Trophoblast cell (in vitro differentiated cells and primary cell): ENCODE measurements around the gene MSH5.

ENCODE experiments used
- DNase-seq, 2 donors: peaks; one replicate each; pipeline ENCODE4 v3.0.0-alpha.2; 2016
- H2AFZ ChIP-seq: 2 replicates; pipeline ENCODE4 v1.6.1; 2013; ENCODE audit warnings: low read length, moderate library complexity, mild to moderate bottlenecking; ENCODE audit not compliant: insufficient read depth, poor library complexity
- H2AK5ac ChIP-seq: 2 replicates; pipeline ENCODE4 v1.6.1; 2013; ENCODE audit warnings: mild to moderate bottlenecking, low read length
- H2BK120ac ChIP-seq: 2 replicates; pipeline ENCODE4 v1.6.1; 2013; ENCODE audit warnings: low read length, mild to moderate bottlenecking, moderate library complexity; ENCODE audit not compliant: insufficient read depth, poor library complexity
- H2BK12ac ChIP-seq: 2 replicates; pipeline ENCODE4 v1.6.1; 2013; ENCODE audit warnings: mild to moderate bottlenecking, low read length, moderate library complexity
- H2BK5ac ChIP-seq: 2 replicates; pipeline ENCODE4 v1.6.1; 2013; ENCODE audit warnings: low read length, low read depth, moderate library complexity, mild to moderate bottlenecking; ENCODE audit not compliant: poor library complexity
- H3K14ac ChIP-seq: 2 replicates; pipeline ENCODE4 v1.6.1; 2013; ENCODE audit warnings: mild to moderate bottlenecking, low read length
- H3K18ac ChIP-seq: 2 replicates; pipeline ENCODE4 v1.6.1; 2013; ENCODE audit warnings: mild to moderate bottlenecking, low read length
- H3K23ac ChIP-seq: 2 replicates; pipeline ENCODE4 v1.6.1; 2013; ENCODE audit warnings: low read length
- H3K27ac ChIP-seq: 2 replicates; pipeline ENCODE4 v1.5.1; 2013; ENCODE audit warnings: low read depth, mild to moderate bottlenecking, inconsistent platforms, low read length, moderate library complexity
- H3K27me3 ChIP-seq: 2 replicates; pipeline ENCODE4 v1.6.1; 2013; ENCODE audit warnings: inconsistent platforms, mild to moderate bottlenecking, low read length, moderate library complexity; ENCODE audit not compliant: insufficient read depth
- H3K36me3 ChIP-seq, 2 experiments: 1 replicate in 1 of 2; 2 replicates in 1 of 2; pipeline ENCODE4 v1.6.1; 2013; ENCODE audit warnings: low read length in 2 of 2, mild to moderate bottlenecking in 2 of 2, moderate library complexity in 1 of 2; ENCODE audit not compliant: insufficient read depth in 2 of 2, control insufficient read depth in 1 of 2
- H3K4ac ChIP-seq: 2 replicates; pipeline ENCODE4 v1.6.1; 2013; ENCODE audit warnings: low read depth, mild to moderate bottlenecking, low read length, moderate library complexity
- H3K4me1 ChIP-seq, 2 experiments: 1 replicate in 1 of 2; 2 replicates in 1 of 2; pipeline ENCODE4 v1.6.1; 2013; ENCODE audit warnings: low read length in 2 of 2, mild to moderate bottlenecking in 2 of 2, moderate library complexity in 1 of 2; ENCODE audit not compliant: insufficient read depth in 2 of 2, control insufficient read depth in 1 of 2
- H3K4me2 ChIP-seq: 2 replicates; pipeline ENCODE4 v1.6.1; 2013; ENCODE audit warnings: inconsistent platforms, mild to moderate bottlenecking, low read length, moderate library complexity
- H3K4me3 ChIP-seq: 2 replicates; pipeline ENCODE4 v1.5.1; 2013; ENCODE audit warnings: mild to moderate bottlenecking, low read depth, low read length, inconsistent platforms
- H3K79me1 ChIP-seq: one replicate; pipeline ENCODE4 v1.6.1; 2013; ENCODE audit warnings: low read length
- H3K79me2 ChIP-seq: 2 replicates; pipeline ENCODE4 v1.6.1; 2013; ENCODE audit warnings: low read length, mild to moderate bottlenecking; ENCODE audit not compliant: control insufficient read depth, insufficient read depth, poor library complexity
- H3K9ac ChIP-seq: 2 replicates; pipeline ENCODE4 v1.6.1; 2013; ENCODE audit warnings: mild to moderate bottlenecking, low read length
- H3K9me3 ChIP-seq: 2 replicates; pipeline ENCODE4 v1.6.1; 2013; ENCODE audit warnings: low read depth, mild to moderate bottlenecking, control low read depth, inconsistent platforms, low read length; ENCODE audit not compliant: insufficient read depth
- H4K12ac ChIP-seq: 2 replicates; pipeline ENCODE4 v1.6.1; 2013; ENCODE audit warnings: low read depth, mild to moderate bottlenecking, low read length, moderate library complexity
- H4K8ac ChIP-seq: 2 replicates; pipeline ENCODE4 v1.6.1; 2013; ENCODE audit warnings: low read depth, mild to moderate bottlenecking, low read length, moderate library complexity
- H4K91ac ChIP-seq: one replicate; pipeline ENCODE4 v1.6.1; 2013; ENCODE audit warnings: low read depth, mild to moderate bottlenecking, low read length, moderate library complexity
- WGBS: extraction: QIAGEN DNeasy Blood & Tissue Kit; methylation state at CpG from one replicate; pipeline ENCODE4 v1.1.7; 2013; ENCODE audit warnings: missing lambda C conversion rate; ENCODE audit not compliant: insufficient read length, insufficient coverage; ENCODE audit errors: extremely low coverage; 5-methylcytosine and 5-hydroxymethylcytosine counted together

The MSH5 gene

DNA sequence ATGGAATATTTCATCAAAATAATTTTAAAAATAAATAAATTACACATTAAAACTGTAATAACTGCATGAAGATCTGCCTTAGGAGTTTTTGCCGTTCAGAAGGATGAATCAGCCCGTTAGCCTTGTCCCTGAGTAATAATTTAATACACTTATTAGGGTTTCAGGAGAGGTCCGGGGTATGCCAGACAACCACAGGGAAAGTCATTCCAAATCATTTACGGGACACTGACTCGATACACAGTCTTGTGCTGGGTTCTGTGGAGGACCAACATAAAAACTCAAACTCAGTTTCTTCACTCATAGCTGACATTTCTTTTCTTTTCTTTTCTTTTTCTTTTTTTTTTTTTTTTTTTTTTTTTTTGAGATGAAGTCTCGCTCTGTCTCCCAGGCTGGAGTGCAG, 33.9 kb upstream of the MSH5 start:
- no peak overlapping the region for H2AK5ac ChIP-seq
- WGBS, result no CpG with 5 or more reads among the region's 6 CpGs
- H3K27ac ChIP-seq, result no peak overlapping the region
- no peak overlapping the region for H2BK12ac ChIP-seq
- H3K9ac ChIP-seq, result no peak overlapping the region
- H3K4me1 ChIP-seq, result peaks cover 6 to 8% of the 10 kb centered on the region in 2 experiments
- peaks cover 6% of the 10 kb centered on the region for H3K79me1 ChIP-seq
- H3K36me3 ChIP-seq, result peaks cover 1 to 2% of the 10 kb centered on the region in 2 experiments
- H3K4me3 ChIP-seq, result no peak overlapping the region
- no peak for DNase-seq
- H3K4ac ChIP-seq, result no peak overlapping the region
- peaks cover 6% of the 10 kb centered on the region for H3K79me2 ChIP-seq
- H3K23ac ChIP-seq, result no peak overlapping the region
- peaks cover 2% of the 10 kb centered on the region for H3K9me3 ChIP-seq
- no peak overlapping the region for H2AFZ ChIP-seq
- H3K4me2 ChIP-seq, result no peak overlapping the region
- no peak overlapping the region for H4K8ac ChIP-seq
- no peak overlapping the region for H2BK5ac ChIP-seq
- H2BK120ac ChIP-seq, result no peak overlapping the region
- no peak overlapping the region for H3K14ac ChIP-seq
- H3K27me3 ChIP-seq, result no peaks in the 10 kb centered on the region
- H3K18ac ChIP-seq, result no peak overlapping the region
- H4K91ac ChIP-seq, result no peak overlapping the region
- H4K12ac ChIP-seq, result no peak overlapping the region

DNA sequence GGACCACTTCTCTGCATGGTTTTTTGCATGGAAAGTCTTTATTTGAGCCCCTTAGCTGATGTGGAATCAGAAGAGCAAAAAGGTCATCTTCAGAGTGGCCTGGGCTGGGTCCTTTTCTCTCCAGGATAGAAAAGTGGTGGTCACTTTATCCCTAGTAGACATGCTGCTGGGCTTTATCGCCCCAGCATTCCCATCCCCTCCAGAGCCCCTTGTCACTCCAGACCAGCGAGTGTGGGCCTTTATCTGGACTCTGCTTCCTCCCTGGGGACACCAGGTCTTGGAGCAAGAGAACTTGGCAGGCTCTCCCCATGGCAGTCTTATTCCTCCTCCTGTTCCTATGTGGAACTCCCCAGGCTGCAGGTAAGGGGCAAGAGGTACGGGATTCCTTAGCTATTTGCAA, 33.2 kb upstream of the MSH5 start, which contains the start of gene LY6G6F:
TSS of gene LY6G6F (plus strand) at position 268 of the 400 bp plus-strand sequence. CDS start at position 309, 41 bp downstream.
- Histone ChIP-seq H3K18ac (no peak within 1 kb of the TSS), H3K9ac (no peak within 1 kb of the TSS), H3K4ac (no peak within 1 kb of the TSS), H3K9me3 (peaks cover 2% of the 10 kb centered on the region), H3K14ac (no peak within 1 kb of the TSS), H4K12ac (no peak within 1 kb of the TSS), H4K8ac (no peak within 1 kb of the TSS), H2BK12ac (no peak within 1 kb of the TSS), H3K36me3 (no peaks in the 10 kb centered on the region), H3K4me1 (peaks cover 5 to 7% of the 10 kb centered on the region in 2 experiments), H2AFZ (no peak within 1 kb of the TSS), H2BK120ac (no peak within 1 kb of the TSS), H2BK5ac (no peak within 1 kb of the TSS), H3K79me1 (peaks cover 6% of the 10 kb centered on the region), H4K91ac (no peak within 1 kb of the TSS), H3K4me2 (no peak within 1 kb of the TSS), H3K79me2 (peaks cover 6% of the 10 kb centered on the region), H3K4me3 (no peak within 1 kb of the TSS), H3K23ac (no peak within 1 kb of the TSS), H3K27me3 (no peaks in the 10 kb centered on the region), H3K27ac (no peak within 1 kb of the TSS), H2AK5ac (no peak within 1 kb of the TSS)
- no peak for DNase-seq
- WGBS, result no CpG with 5 or more reads among the region's 3 CpGs

DNA sequence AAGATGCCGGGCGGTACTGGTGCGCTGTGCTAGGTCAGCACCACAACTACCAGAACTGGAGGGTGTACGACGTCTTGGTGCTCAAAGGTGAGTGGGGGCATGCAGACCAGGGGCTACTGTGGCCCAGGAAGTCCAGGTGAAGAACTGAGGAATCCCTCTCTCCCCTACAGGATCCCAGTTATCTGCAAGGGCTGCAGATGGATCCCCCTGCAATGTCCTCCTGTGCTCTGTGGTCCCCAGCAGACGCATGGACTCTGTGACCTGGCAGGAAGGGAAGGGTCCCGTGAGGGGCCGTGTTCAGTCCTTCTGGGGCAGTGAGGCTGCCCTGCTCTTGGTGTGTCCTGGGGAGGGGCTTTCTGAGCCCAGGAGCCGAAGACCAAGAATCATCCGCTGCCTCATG, 32.1 kb upstream of the MSH5 start:
- peaks cover 4% of the 10 kb centered on the region for H3K79me1 ChIP-seq
- H3K9me3 ChIP-seq, result peaks cover 2% of the 10 kb centered on the region
- no peak overlapping the region for H2BK12ac ChIP-seq
- H3K14ac ChIP-seq, result no peak overlapping the region
- no peak overlapping the region for H4K8ac ChIP-seq
- no peak overlapping the region for H3K9ac ChIP-seq
- H3K4me3 ChIP-seq, result no peak overlapping the region
- H3K4ac ChIP-seq, result no peak overlapping the region
- DNase-seq, result no peak
- H3K27ac ChIP-seq, result no peak overlapping the region
- no peak overlapping the region for H4K12ac ChIP-seq
- peaks cover 1% of the 10 kb centered on the region for H3K79me2 ChIP-seq
- no peaks in the 10 kb centered on the region for H3K36me3 ChIP-seq
- H3K4me1 ChIP-seq, result no peaks in the 10 kb centered on the region
- H2BK5ac ChIP-seq, result no peak overlapping the region
- no peaks in the 10 kb centered on the region for H3K27me3 ChIP-seq
- no peak overlapping the region for H3K23ac ChIP-seq
- WGBS, result no CpG with 5 or more reads among the region's 10 CpGs
- H2AFZ ChIP-seq, result no peak overlapping the region
- H3K4me2 ChIP-seq, result no peak overlapping the region
- no peak overlapping the region for H2AK5ac ChIP-seq
- no peak overlapping the region for H2BK120ac ChIP-seq
- H3K18ac ChIP-seq, result no peak overlapping the region
- no peak overlapping the region for H4K91ac ChIP-seq

DNA sequence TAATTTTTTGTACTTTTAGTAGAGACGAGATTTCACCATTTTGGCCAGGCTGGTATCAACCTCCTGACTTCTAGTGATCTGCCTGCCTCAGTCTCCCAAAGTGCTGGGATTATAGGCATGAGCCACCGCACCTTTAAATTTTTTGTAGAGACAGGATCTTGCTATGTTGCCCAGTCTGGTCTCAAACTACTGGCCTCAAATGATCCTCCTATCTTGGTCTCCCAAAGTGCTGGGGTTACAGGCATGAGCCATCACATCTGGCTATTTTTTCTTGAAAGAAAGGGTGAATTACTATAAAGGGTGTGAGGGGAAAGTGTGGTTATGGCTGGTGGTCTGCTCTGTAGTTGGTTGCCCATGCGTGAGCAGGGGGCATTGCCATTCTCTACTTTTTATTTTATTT, 31.6 kb upstream of the MSH5 start:
- no CpG with 5 or more reads among the region's 3 CpGs for WGBS
- Histone ChIP-seq H3K27me3 (no peaks in the 10 kb centered on the region), H3K4me2 (no peak overlapping the region), H3K9me3 (peaks cover 2% of the 10 kb centered on the region), H4K8ac (no peak overlapping the region), H2AK5ac (no peak overlapping the region), H3K14ac (no peak overlapping the region), H3K18ac (no peak overlapping the region), H3K4ac (no peak overlapping the region), H3K9ac (no peak overlapping the region), H2BK5ac (no peak overlapping the region), H3K27ac (no peak overlapping the region), H2BK120ac (no peak overlapping the region), H3K79me1 (no peaks in the 10 kb centered on the region), H2AFZ (no peak overlapping the region), H4K12ac (no peak overlapping the region), H4K91ac (no peak overlapping the region), H3K36me3 (no peaks in the 10 kb centered on the region), H3K23ac (no peak overlapping the region), H2BK12ac (no peak overlapping the region), H3K79me2 (no peaks in the 10 kb centered on the region), H3K4me3 (no peak overlapping the region), H3K4me1 (no peaks in the 10 kb centered on the region)
- no peak for DNase-seq
